Measurements from ENCODE around the gene ANAPC15.

The ANAPC15 gene

GRCh38 chr11:72069200-72069599 is 43.3 kb downstream of the ANAPC15 start:
- H3K4me3 ChIP-seq (ENCODE audit: low read depth, low read length) = no peak overlapping the region
- TF ChIP-seq, protein P1, sequence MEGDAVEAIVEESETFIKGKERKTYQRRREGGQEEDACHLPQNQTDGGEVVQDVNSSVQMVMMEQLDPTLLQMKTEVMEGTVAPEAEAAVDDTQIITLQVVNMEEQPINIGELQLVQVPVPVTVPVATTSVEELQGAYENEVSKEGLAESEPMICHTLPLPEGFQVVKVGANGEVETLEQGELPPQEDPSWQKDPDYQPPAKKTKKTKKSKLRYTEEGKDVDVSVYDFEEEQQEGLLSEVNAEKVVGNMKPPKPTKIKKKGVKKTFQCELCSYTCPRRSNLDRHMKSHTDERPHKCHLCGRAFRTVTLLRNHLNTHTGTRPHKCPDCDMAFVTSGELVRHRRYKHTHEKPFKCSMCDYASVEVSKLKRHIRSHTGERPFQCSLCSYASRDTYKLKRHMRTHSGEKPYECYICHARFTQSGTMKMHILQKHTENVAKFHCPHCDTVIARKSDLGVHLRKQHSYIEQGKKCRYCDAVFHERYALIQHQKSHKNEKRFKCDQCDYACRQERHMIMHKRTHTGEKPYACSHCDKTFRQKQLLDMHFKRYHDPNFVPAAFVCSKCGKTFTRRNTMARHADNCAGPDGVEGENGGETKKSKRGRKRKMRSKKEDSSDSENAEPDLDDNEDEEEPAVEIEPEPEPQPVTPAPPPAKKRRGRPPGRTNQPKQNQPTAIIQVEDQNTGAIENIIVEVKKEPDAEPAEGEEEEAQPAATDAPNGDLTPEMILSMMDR (IDR thresholded peaks at IDR 0.05; ENCODE audit: borderline replicate concordance, insufficient read depth, low read depth, low read length) = no peak

GRCh38 chr11:72067676-72068075 is 44.8 kb downstream of the ANAPC15 start:
- TF ChIP-seq, protein P1 (IDR thresholded peaks at IDR 0.05; ENCODE audit: borderline replicate concordance, insufficient read depth, low read depth, low read length) = no peak
- no peak overlapping the region for H3K4me3 ChIP-seq (ENCODE audit: low read depth, low read length)

DNA sequence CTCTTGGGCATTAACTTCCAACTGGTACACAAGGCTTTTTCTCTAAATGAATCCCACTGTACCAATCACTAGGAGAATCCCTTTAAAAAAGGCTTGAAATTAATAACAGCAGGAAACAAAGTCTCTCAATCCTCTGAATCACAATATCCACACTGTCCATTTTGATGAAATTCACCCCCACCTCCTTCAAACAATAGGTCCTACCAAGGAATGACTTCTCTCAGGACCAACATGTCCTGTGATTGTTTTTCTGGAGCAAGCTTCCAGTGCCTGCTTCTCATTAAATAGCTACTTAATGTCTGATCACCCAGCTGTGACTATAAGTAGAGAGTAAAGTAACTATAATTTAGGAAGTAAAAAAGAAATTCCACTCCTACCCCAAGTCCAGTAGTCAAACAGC is 45.2 kb downstream of the ANAPC15 start:
- TF ChIP-seq, protein P1 (IDR thresholded peaks at IDR 0.05; ENCODE audit: borderline replicate concordance, insufficient read depth, low read depth, low read length) = no peak

DNA sequence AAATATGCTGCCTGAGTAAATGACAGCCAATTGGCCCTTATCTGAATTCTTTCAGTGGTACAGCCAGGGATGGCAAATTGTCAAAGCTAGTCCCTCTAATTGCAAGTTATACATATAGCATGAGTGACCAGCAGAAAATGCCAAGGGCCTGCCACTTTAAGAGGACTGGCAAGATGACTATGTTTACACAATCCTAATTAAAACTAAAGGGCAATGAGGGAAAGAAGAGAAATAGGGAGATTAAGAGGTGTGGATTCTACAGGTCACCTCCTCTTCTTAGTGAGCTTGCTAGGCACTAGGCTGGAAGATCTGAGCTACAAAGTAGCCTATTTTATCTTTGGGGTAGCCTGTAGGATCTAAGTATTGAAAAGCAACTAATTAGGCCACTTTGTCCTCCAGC is 45.6 kb downstream of the ANAPC15 start:
- TF ChIP-seq, protein P1 (IDR thresholded peaks at IDR 0.05; ENCODE audit: borderline replicate concordance, insufficient read depth, low read depth, low read length) = no peak
- H3K4me3 ChIP-seq (ENCODE audit: low read depth, low read length) = no peak overlapping the region

More for the DNA sequence above, 45.2 kb downstream of the ANAPC15 start:
- H3K4me3 ChIP-seq (ENCODE audit: low read depth, low read length) = no peak overlapping the region

DNA sequence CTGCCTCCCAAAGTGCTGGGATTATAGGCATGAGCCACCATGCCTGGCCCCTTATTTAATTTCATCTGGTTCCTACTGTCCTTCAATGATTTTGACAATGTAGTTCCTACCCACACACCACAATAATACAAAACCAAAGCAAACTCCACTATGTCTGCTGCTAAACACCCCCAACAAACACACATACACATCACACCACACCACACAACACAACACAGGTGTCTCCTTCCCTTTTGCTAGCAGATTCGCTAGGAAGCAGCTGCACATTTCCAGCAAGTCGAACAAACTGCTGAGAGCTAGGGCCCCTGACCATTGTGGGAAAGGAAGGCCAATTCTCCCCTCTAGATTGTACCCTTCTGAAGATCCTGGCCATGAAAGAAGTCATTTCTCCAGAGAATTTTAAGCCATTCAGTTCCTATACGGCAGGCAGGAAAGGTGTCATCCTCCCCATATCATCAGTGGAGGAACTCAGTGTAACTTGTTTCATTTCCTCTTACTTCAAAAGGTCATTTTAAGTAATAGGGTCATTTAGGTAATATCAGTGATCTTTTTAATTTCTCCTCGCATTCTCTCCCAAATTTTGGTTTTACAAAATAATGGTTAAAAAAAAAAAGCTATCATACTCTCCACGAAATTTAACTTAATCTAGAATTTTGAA is 50.6 kb downstream of the ANAPC15 start:
- no peak overlapping the region for H3K4me3 ChIP-seq (ENCODE audit: low read depth, low read length)
- TF ChIP-seq, protein P1 (IDR thresholded peaks at IDR 0.05; ENCODE audit: borderline replicate concordance, insufficient read depth, low read depth, low read length) = no peak

Measured in GM12875 (cell line).